Germinal center (tissue), 1 donor: ENCODE data around the gene RPH3AL.
"Not testable (repeated sequence)": the region's sequence is repeated elsewhere in the genome, so short reads cannot be mapped to it uniquely, and the experiment has no call there.

Source experiments
- DNase-seq: peaks from one replicate; pipeline ENCODE4 v3.0.0; 2012; ENCODE audit warnings: mixed read lengths, low spot score

Gene RPH3AL

GRCh38 chr17:224576-224975 is 128.0 kb downstream of the RPH3AL start:
- DNase-seq: not testable (repeated sequence)

DNA sequence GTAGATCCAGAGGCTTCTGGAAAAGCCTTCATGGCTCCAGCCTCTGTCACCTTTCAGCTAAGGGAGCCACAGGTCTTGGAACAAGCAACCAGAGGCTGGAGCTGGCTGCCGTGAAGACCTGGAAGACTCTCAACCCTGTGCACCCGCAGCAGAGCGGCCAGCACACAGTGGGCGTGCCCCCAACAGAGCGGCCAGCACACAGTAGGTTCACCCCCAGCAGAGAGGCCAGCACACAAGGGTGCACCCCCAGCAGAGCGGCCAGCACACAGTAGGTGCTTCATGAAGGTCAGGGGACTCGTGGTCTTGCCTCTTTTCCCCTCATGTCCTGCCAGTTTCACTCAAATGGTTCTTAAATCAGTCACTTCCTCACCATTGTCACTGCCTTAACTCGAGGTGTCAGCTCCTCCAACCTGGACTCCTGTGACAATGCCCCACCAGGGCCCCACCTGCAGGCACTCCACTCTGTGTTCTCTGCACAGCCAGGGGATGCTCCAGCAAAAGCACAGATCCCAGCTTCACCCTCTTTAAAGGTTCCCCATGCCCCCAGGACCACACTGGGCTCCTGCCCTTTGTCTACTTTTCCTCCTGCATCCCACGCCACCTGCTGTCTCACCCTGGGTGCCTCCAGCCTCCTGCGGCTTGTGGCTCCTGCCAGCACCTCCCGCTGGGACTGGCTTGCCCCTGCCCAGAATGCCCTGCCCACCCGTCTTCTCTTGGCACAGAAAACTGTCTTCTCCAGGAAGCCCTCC is 128.7 kb downstream of the RPH3AL start:
- no peak for DNase-seq

GRCh38 chr17:222172-222571 is 130.4 kb downstream of the RPH3AL start:
- DNase-seq: no peak

DNA sequence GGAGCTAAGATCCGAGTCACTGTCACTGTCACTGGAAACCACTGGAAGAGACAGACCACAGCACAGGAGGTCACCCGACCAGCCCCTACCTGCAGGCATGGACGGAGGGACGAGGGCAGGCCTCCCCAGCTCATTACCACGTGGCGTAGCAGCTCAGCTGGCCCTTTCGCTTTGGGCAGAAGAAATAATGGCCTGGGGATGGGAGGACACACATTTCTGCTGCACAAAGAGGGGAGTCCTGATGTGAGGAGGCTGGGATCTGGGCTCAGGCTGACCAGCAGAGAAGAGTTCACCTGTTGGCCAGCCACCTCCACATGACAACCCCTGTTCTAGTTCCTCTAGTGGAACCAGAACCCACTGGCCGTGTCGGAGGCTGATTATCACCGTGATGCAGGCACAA is 132.9 kb downstream of the RPH3AL start:
- no peak for DNase-seq

DNA sequence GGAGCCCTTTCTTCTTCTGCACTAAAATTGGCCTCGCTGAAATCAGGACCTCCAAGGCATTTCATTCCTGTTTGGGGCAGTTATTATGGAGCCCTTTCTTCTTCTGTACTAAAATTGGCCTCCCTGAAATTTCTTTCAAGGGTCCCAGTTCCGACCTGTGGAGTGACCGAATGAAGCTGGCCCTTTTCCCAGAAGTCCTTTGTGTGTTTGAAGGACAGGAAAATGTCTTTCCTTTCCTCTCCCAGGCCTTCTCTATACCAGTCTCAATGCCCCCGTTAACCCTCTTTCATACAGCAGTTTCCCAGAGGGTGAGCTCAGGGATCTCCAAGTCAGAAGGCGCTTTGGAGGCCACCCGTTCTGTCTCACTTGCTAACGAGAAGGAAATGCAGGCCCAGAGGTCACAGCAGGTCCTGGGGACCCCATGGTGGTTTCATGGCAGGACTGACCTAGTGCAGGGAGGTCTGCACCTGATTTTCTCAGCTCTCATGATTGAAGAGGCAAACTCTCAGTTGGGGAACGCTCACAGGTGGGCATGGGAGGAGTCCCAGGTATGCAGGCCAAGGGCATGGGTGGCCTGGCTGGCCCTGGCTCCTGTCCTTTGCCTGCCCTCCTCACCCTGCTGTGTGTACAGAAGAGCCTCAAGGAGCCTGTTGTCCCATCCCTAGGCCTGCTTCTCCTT is 134.0 kb downstream of the RPH3AL start:
- no peak for DNase-seq

DNA sequence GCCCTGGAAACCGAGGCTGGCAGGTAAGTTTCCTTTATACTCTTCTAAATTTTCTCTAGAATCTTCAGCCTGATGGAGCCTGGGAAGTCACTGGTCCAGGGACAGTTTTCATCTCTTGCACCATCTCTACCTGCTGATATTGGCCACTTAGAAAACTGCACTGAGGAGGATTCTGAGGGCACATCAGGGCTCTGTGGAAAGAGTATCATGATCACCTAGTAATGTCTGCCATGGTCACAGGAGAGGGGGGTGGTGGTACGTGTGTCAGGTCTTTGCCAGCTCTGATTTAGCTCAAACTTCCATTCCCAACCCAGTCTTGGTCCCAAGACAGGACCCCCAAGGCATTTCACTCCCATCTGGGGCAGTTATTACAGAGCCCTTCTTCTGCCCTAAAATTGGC is 136.0 kb downstream of the RPH3AL start:
- DNase-seq: no peak

DNA sequence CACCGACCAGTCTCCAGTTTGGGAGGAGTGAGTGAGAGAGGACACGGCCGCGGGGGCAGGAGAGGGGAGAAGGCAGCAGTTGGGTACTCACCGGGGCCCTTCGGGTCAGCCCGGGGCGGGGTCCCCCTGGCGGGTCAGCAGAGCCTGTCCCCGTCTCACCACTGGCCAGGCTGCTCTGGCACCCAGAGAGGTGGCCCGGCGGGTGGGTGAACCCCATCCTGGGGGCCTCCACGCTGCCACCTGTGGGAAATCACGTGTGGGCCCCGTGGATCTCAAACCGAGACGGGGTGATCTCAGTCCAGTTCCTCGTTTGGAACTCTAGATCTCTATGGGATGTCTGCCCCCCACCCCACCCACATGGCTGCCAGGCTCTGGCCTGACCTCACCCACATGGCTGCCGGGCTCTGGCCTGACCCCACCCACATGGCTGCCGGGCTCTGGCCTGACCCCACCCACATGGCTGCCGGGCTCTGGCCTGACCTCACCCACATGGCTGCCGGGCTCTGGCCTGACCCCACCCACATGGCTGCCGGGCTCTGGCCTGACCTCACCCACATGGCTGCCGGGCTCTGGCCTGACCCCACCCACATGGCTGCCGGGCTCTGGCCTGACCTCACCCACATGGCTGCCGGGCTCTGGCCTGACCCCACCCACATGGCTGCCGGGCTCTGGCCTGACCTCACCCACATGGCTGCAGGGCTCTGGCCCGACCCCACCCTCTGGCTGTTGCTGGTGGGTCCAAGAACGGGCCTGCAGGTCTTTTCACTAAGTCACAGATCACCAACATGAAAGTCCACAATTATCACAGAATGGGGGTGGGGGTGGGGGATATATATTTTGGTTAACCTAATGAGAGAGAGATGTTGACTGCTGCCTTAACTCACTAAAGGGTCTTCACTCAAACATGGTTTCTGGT is 136.8 kb downstream of the RPH3AL start:
- DNase-seq: peak; percentile 34

DNA sequence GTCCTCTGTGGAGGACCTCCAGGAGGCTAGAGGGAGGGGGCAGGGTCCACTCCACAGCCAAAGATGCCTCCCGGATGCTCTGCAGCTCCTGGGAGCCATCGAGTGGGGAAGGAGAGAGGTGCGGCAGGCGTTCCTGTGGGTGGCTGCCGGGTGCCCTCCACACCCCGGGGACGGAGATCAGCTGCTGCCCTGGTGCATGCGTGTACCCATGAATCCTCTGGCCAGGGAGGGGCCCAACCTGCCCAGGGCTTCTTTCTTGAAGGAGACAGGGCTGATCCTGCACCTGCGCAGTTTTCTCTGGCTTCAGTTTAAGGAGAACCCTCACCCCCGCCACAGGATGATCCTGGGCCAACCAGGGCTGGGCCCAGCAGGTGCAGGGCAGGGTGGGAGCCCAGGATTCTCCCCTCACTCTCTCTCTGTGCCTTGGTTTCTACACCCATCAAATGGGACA is 137.7 kb downstream of the RPH3AL start:
- no peak for DNase-seq

GRCh38 chr17:213286-214105 is 139.1 kb downstream of the RPH3AL start:
- no peak for DNase-seq

GRCh38 chr17:210402-210801 is 142.2 kb downstream of the RPH3AL start:
- no peak for DNase-seq

GRCh38 chr17:208429-208828 is 144.2 kb downstream of the RPH3AL start:
- no peak for DNase-seq

GRCh38 chr17:207775-208174 is 144.8 kb downstream of the RPH3AL start:
- DNase-seq: no peak

DNA sequence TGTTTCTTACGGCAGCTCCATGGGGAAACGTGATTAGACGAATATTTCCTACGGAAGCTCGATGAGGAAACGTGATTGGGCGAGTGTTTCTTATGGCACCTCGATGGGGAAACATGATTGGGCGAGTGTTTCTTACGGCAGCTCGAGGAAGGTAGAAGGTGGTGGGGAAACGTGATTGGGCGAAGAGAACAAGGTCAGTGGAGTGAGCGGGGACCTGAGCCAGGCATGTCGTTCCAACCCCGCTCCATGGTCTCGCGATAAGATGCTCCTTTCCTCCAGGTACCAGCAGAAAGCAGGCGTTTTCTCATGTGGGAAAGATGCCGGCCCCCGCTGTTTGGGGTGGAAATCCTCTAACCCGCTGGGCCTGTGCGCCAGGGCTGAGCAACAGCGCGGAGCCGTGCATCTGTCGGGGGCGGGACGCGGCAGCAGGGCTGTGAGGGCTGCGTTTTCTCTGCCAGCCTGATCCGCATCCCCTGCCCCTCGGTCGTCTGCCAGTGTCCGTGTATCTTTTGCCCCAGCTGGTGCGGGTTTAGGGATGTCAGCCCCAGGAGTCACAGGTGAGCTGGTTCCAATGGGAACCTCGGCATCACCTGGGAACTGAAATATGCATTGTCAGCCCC is 145.6 kb downstream of the RPH3AL start:
- DNase-seq: no peak

DNA sequence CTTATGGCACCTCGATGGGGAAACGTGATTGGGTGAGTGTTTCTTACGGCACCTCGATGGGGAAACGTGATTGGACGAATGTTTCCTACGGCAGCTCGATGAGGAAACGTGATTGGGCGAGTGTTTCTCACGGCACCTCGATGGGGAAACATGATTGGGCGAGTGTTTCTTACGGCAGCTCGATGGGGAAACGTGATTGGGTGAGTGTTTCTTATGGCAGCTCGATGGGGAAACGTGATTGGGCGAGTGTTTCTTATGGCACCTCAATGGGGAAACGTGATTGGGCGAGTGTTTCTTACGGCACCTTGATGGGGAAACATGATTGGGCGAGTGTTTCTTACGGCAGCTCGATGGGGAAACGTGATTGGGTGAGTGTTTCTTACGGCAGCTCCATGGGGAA is 146.1 kb downstream of the RPH3AL start:
- DNase-seq: not testable (repeated sequence)

GRCh38 chr17:205817-206216 is 146.8 kb downstream of the RPH3AL start:
- DNase-seq: no peak

- no peak for DNase-seq
Observed at GRCh38 chr17:205148-205669, 147.4 kb downstream of the RPH3AL start.

GRCh38 chr17:204427-205147 is 148.0 kb downstream of the RPH3AL start:
- DNase-seq: no peak

DNA sequence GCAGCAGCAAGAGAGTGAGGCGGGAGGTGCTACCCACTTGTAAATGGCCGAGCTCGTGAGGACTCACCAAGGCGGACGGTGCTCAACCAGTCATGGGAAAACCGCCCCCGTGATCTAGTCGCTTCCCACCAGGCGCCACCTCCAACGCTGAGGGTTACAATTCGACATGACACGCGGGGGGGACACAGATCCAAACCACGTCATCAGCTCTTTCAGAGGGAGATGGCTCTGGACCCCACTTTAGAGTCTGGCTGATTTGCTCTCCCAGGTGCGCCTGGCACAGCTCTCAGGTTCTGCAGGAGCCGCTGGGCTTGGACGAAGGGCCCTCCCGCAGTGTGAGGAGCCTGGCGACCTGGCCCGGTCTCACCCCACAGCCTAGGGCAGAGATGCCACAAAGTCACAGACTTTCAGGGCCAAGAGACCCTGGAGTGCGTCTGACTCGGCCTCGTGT is 150.1 kb downstream of the RPH3AL start:
- DNase-seq: no peak

GRCh38 chr17:201736-202135 is 150.9 kb downstream of the RPH3AL start:
- DNase-seq: not testable (repeated sequence)

GRCh38 chr17:201257-201656 is 151.3 kb downstream of the RPH3AL start:
- DNase-seq: not testable (repeated sequence)
